ENCODE data around the gene IRGQ. TPM values are rescaled to one million over a fixed set of nuclear protein-coding genes. Genes with fewer than 3 reads are reported as not detected.

The IRGQ gene
- total RNA-seq, 2 experiments from 2014 or later = 28.9 to 29.8 TPM

DNA sequence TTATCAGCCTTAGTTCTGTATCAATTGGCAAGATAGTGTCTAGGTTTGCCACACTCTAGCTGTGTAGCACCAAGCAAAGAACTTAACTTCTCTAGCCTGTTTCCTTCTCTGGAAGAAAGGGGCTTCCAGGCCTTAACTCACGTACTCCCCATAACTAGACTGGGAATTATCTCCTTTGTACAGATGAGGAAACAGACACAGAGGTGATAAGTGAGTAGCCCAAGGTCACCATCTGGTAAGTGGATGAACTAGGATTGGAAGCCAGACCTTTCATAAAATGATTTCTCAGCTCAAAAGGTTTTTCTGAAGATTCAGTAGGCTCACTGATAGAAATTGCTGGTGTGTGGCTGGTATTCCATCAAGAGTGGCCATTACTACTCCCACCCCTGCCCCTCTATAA lies 20.4 kb upstream of the IRGQ start:
- no peak for DNase-seq
- ChIA-PET CTCF (interaction anchor here (2.9 kb wide), 1 partner anchor 20 kb away, joined by 12 read pairs; the partner anchor contains the start of genes IRGQ and ZNF576), POLR2A (no interaction called here)
- peaks cover 27% of the 10 kb centered on the region for H3K36me3 ChIP-seq (ENCODE audit: insufficient read depth, low read length)
- Mint-ChIP-seq H3K4me3 (no peak overlapping the region), H3K9me3 (no peaks in the 10 kb centered on the region), H3K4me1 (ENCODE audit: low read depth) (peaks cover 68% of the 10 kb centered on the region), H3K36me3 (ENCODE audit: low read depth) (peaks cover 38% of the 10 kb centered on the region), H3K27ac (peak overlapping the region; percentile 48), H3K27me3 (no peaks in the 10 kb centered on the region)
- no peak for ATAC-seq (ENCODE audit: poor library complexity)
- TF ChIP-seq, protein P1, sequence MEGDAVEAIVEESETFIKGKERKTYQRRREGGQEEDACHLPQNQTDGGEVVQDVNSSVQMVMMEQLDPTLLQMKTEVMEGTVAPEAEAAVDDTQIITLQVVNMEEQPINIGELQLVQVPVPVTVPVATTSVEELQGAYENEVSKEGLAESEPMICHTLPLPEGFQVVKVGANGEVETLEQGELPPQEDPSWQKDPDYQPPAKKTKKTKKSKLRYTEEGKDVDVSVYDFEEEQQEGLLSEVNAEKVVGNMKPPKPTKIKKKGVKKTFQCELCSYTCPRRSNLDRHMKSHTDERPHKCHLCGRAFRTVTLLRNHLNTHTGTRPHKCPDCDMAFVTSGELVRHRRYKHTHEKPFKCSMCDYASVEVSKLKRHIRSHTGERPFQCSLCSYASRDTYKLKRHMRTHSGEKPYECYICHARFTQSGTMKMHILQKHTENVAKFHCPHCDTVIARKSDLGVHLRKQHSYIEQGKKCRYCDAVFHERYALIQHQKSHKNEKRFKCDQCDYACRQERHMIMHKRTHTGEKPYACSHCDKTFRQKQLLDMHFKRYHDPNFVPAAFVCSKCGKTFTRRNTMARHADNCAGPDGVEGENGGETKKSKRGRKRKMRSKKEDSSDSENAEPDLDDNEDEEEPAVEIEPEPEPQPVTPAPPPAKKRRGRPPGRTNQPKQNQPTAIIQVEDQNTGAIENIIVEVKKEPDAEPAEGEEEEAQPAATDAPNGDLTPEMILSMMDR (IDR thresholded peaks at IDR 0.05) = no peak
- intact Hi-C loops (cut with DNase I, micrococcal nuclease) = loop anchor here in 1 of 2 experiments (10.0 kb wide), 1 partner anchor 48 kb away; no protein-coding TSS in a partner anchor
- no peak overlapping the region for H3K4me3 ChIP-seq (ENCODE audit: low read length)
- H3K9me3 ChIP-seq (ENCODE audit: control insufficient read depth in 1 of 2, insufficient read depth in 1 of 2, low read length in 2 of 2) = no peaks in the 10 kb centered on the region
- H3K4me1 ChIP-seq (ENCODE audit: insufficient read depth, low read length) = peaks cover 27% of the 10 kb centered on the region
- no peaks in the 10 kb centered on the region for H3K27me3 ChIP-seq (ENCODE audit: control insufficient read depth in 1 of 2, insufficient read depth in 2 of 2, low read length in 2 of 2)
- H3K27ac ChIP-seq (ENCODE audit: low read depth in 1 of 2, low read length in 2 of 2) = no peak overlapping the region

DNA sequence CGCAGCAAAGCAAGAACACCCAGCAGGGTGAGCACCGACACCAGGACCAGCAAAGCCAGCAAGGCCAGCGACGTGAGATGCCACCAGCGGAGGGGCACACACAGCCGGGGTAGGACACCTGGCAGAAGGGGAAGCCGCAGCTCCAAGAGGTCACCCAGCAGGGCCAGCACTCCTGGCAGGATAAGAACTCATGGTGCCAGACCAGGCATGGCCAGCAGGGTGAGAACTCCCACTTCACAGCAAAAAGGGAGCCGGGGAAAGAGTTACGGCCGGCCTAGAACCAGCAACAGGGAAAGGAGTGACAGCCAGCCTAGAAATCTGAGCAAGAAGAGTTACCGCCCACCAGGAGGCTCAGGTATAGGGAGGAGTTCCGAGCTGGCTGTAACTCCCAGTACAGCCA lies 16.4 kb upstream of the IRGQ start:
- Mint-ChIP-seq H3K4me1 (ENCODE audit: low read depth) (peaks cover 49% of the 10 kb centered on the region), H3K27ac (no peak overlapping the region), H3K27me3 (no peaks in the 10 kb centered on the region), H3K36me3 (ENCODE audit: low read depth) (peaks cover 37% of the 10 kb centered on the region), H3K9me3 (no peaks in the 10 kb centered on the region), H3K4me3 (no peak overlapping the region)
- Histone ChIP-seq H3K36me3 (ENCODE audit: insufficient read depth, low read length) (peaks cover 34% of the 10 kb centered on the region), H3K4me3 (ENCODE audit: low read length) (no peak overlapping the region), H3K9me3 (ENCODE audit: control insufficient read depth in 1 of 2, insufficient read depth in 1 of 2, low read length in 2 of 2) (no peaks in the 10 kb centered on the region), H3K4me1 (ENCODE audit: insufficient read depth, low read length) (peaks cover 2% of the 10 kb centered on the region), H3K27me3 (ENCODE audit: control insufficient read depth in 1 of 2, insufficient read depth in 2 of 2, low read length in 2 of 2) (no peaks in the 10 kb centered on the region), H3K27ac (ENCODE audit: low read depth in 1 of 2, low read length in 2 of 2) (no peak overlapping the region)
- DNase-seq = no peak
- no peak for ATAC-seq (ENCODE audit: poor library complexity)
- ChIA-PET POLR2A (no interaction called here), CTCF (no interaction called here)
- intact Hi-C loops (cut with DNase I, micrococcal nuclease) = loop anchor here (5.0 to 10.0 kb wide), 2 partner anchors 40 to 52 kb away; no protein-coding TSS in a partner anchor
- TF ChIP-seq, protein P1 (IDR thresholded peaks at IDR 0.05) = no peak

DNA sequence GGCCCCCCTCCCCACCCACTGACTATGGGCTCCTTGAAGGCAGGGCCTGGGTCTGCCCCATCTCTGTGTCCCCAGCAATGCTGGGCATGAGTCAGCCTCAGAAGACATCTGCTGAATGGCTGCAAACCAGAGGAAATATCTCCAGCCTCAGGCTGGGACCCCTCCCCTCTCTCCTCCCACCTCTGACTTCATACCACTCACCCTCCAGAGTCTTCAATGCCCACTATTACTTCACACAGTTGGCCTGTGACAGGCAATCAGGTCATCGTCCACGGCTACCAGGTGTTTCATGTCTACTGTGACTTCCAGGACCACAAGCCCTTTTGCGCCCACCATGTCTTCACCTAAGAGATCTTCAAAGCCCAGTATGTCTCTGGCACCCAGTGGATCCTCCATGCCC lies 15.9 kb upstream of the IRGQ start, which contains the start of gene SRRM5:
Gene SRRM5 (plus strand): TSS at position 301 of the 400 bp plus-strand sequence. CDS start 34 bp downstream, at position 335.
- Mint-ChIP-seq H3K27ac (peak within 1 kb of the TSS; percentile 52), H3K36me3 (ENCODE audit: low read depth) (peaks cover 39% of the 10 kb centered on the region), H3K4me1 (ENCODE audit: low read depth) (peaks cover 43% of the 10 kb centered on the region), H3K9me3 (no peaks in the 10 kb centered on the region), H3K4me3 (no peak within 1 kb of the TSS), H3K27me3 (no peaks in the 10 kb centered on the region)
- DNase-seq (no peak), ATAC-seq (ENCODE audit: poor library complexity) (no peak)
- Histone ChIP-seq H3K9me3 (ENCODE audit: control insufficient read depth in 1 of 2, insufficient read depth in 1 of 2, low read length in 2 of 2) (no peaks in the 10 kb centered on the region), H3K36me3 (ENCODE audit: insufficient read depth, low read length) (peaks cover 36% of the 10 kb centered on the region), H3K27me3 (ENCODE audit: control insufficient read depth in 1 of 2, insufficient read depth in 2 of 2, low read length in 2 of 2) (no peaks in the 10 kb centered on the region), H3K4me3 (ENCODE audit: low read length) (no peak within 1 kb of the TSS), H3K4me1 (ENCODE audit: insufficient read depth, low read length) (peaks cover 2% of the 10 kb centered on the region), H3K27ac (ENCODE audit: low read depth in 1 of 2, low read length in 2 of 2) (no peak within 1 kb of the TSS)
- intact Hi-C loops (cut with DNase I, micrococcal nuclease) = loop anchor here (5.0 to 10.0 kb wide), 2 partner anchors 41 to 53 kb away; no protein-coding TSS in a partner anchor
- POLR2A ChIA-PET = no interaction called here
- TF ChIP-seq, protein P1 (IDR thresholded peaks at IDR 0.05) = no peak
- CTCF ChIA-PET = no interaction called here

All from CD4-positive, alpha-beta T cell (primary cell).